Activated CD4-positive, alpha-beta T cell treated with anti-CD3 and anti-CD28 coated beads, Interleukin-2, amount 10 ng/mL, durations not matched to agents 7 days and 5 days (primary cell): ENCODE data around the gene STUB1. TPM values are rescaled to one million over a fixed set of nuclear protein-coding genes. Genes with fewer than 3 reads are reported as not detected.

ENCODE experiments used
- CTCF ChIA-PET: fragments of 350-600 bp; sonication (Branson Sonifier 250); formaldehyde crosslinking; loops from one replicate; lab custom pipeline; 2021; ENCODE audit warnings: antibody characterized with exemption; lab: Charles Lee
- POLR2A ChIA-PET: fragments of 350-600 bp; sonication (Branson Sonifier 250); formaldehyde crosslinking; loops from one replicate; lab custom pipeline; 2021; ENCODE audit warnings: antibody characterized with exemption; lab: Charles Lee
- DNase-seq: peaks from one replicate; pipeline ENCODE4 v3.0.0-alpha.2; 2020
- H3K27ac Mint-ChIP-seq: one replicate; pipeline ENCODE4 v1.8.0; 2021; ENCODE audit warnings: mild to moderate bottlenecking, moderate library complexity, mixed read lengths
- H3K27me3 Mint-ChIP-seq: one replicate; pipeline ENCODE4 v1.8.0; 2021; ENCODE audit warnings: mixed read lengths
- H3K36me3 Mint-ChIP-seq: one replicate; pipeline ENCODE4 v1.8.0; 2021; ENCODE audit warnings: low read depth, mixed read lengths
- H3K4me1 Mint-ChIP-seq: one replicate; pipeline ENCODE4 v1.8.0; 2021; ENCODE audit warnings: mixed read lengths
- H3K4me3 Mint-ChIP-seq: one replicate; pipeline ENCODE4 v1.8.0; 2021; ENCODE audit warnings: mild to moderate bottlenecking, moderate library complexity, mixed read lengths
- H3K9me3 Mint-ChIP-seq: one replicate; pipeline ENCODE4 v1.8.0; 2021; ENCODE audit warnings: mixed read lengths
- total RNA-seq, 2 experiments: library from RNA; stranded (reverse); gene quantifications; one replicate each; pipeline ENCODE4 v1.2.3, GENCODE V29; 2021

The STUB1 gene
- total RNA-seq, 2 experiments from 2014 or later, result 68.7 to 69.7 TPM

DNA sequence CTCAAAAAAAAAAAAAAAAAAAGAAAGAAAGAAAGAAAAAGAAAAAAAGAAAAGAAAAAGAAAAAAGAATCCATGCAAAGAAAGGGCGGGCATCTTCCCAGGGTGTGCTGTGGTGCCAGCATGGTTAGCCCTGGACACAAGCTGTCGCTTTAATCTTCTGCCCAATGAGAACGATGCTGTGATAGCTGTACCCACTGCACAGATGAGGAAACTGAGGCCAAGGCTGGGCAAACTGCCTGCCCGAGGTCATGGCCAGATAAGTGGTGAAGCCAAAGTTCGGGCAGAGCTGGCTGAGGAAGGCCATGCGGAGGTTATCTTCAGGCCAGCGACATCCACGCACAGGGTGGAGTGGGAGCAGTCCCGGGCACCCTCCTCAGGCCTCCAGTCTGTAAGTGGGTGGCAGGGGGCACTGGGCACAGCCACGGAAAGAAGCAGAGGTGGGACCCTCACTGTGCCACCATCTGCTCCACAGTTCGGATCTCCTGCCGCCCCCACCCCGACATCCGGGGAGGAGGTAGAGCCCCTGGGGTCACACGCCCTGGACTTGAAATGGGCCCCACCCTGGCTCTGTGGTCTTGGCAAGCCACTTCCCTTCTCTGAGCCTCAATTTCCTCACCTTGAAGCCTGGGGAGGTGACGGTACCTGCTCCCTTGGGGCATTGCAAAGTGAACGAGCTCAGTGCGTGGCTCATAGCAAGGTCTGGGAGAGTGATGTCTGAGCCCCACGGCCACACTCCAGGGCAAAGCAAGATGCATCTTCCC is 18.9 kb downstream of the STUB1 start:
- H3K27ac Mint-ChIP-seq, result no peak overlapping the region
- no peaks in the 10 kb centered on the region for H3K9me3 Mint-ChIP-seq
- no peaks in the 10 kb centered on the region for H3K36me3 Mint-ChIP-seq
- peaks cover 22% of the 10 kb centered on the region for H3K4me1 Mint-ChIP-seq
- CTCF ChIA-PET, result no interaction called here
- peak overlapping the region; percentile 45 for H3K4me3 Mint-ChIP-seq
- POLR2A ChIA-PET, result no interaction called here
- H3K27me3 Mint-ChIP-seq, result peaks cover 25% of the 10 kb centered on the region
- DNase-seq, result peak; percentile 35

- DNase-seq, result peak; percentile 41
- H3K27me3 Mint-ChIP-seq, result peaks cover 27% of the 10 kb centered on the region
- POLR2A ChIA-PET, result no interaction called here
- H3K27ac Mint-ChIP-seq, result no peak overlapping the region
- peaks cover 14% of the 10 kb centered on the region for H3K4me1 Mint-ChIP-seq
- H3K9me3 Mint-ChIP-seq, result no peaks in the 10 kb centered on the region
- H3K36me3 Mint-ChIP-seq, result no peaks in the 10 kb centered on the region
- CTCF ChIA-PET, result interaction anchor here (1.0 to 1.3 kb wide), 2 partner anchors 11 kb away, joined by 3 to 4 read pairs; partner anchors contain the start of gene WDR24
- no peak overlapping the region for H3K4me3 Mint-ChIP-seq
Observed at GRCh38 chr16:700684-701584, 20.7 kb downstream of the STUB1 start.

DNA sequence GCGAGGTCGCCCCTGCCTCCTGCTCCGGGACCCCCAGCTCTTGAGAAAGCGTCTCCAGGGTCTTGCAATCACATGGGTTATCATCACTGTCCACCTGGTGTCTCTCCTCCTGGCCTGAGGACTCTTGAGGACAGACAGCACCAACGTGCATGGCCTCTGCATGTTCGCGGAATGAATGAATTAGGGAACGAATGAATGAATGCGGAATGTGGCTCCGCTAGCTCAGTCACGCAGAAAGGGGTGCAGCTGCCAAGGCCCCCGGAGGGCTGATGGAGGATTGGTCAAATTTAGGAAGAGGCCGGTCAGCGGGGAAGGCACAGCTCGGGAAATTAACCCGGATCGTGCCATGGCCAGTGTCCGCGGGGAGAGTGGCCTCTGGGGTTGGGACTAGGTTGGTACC is 22.1 kb downstream of the STUB1 start:
- no peak overlapping the region for H3K27ac Mint-ChIP-seq
- CTCF ChIA-PET, result interaction anchor here (0.5 to 2.8 kb wide), 4 partner anchors 11 to 1226 kb away, joined by 3 to 12 read pairs (median 3); no protein-coding TSS in a partner anchor
- no peak overlapping the region for H3K4me3 Mint-ChIP-seq
- no peak for DNase-seq
- H3K4me1 Mint-ChIP-seq, result peaks cover 12% of the 10 kb centered on the region
- POLR2A ChIA-PET, result no interaction called here
- no peaks in the 10 kb centered on the region for H3K36me3 Mint-ChIP-seq
- H3K9me3 Mint-ChIP-seq, result no peaks in the 10 kb centered on the region
- H3K27me3 Mint-ChIP-seq, result peaks cover 39% of the 10 kb centered on the region

GRCh38 chr16:703406-703805 is 23.2 kb downstream of the STUB1 start:
- CTCF ChIA-PET, result interaction anchor here (1.0 to 2.8 kb wide), 3 partner anchors 10 to 29 kb away, joined by 3 to 12 read pairs (median 5); partner anchors contain the start of gene HAGHL
- peaks cover 47% of the 10 kb centered on the region for H3K27me3 Mint-ChIP-seq
- peaks cover 12% of the 10 kb centered on the region for H3K4me1 Mint-ChIP-seq
- H3K4me3 Mint-ChIP-seq, result no peak overlapping the region
- H3K9me3 Mint-ChIP-seq, result no peaks in the 10 kb centered on the region
- POLR2A ChIA-PET, result no interaction called here
- no peak for DNase-seq
- H3K36me3 Mint-ChIP-seq, result no peaks in the 10 kb centered on the region
- H3K27ac Mint-ChIP-seq, result no peak overlapping the region

DNA sequence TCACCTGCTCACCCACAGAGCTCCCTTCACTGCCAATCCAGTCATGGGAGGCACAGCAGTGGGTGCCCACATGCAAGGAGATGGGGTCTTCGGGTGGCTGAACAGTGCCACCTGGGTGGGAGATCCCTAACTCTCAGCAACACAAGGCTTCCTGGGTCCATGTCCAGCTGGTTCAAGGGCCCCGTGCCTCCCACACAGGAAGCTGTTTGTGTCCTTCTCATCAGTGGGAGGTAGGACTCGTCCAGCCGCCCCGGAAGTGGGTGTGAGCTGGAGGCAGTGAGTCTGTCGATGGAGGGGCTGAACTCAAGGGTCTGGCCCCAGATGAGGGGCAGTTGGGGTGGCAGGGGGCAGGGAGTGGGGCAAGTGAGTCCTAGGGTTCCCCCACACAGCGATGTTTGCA is 23.8 kb downstream of the STUB1 start:
- ChIA-PET POLR2A (no interaction called here), CTCF (interaction anchor here (0.8 to 2.8 kb wide), 3 partner anchors 9 to 81 kb away, joined by 3 to 12 read pairs (median 5); no protein-coding TSS in a partner anchor)
- no peak overlapping the region for H3K4me3 Mint-ChIP-seq
- no peak overlapping the region for H3K27ac Mint-ChIP-seq
- no peaks in the 10 kb centered on the region for H3K9me3 Mint-ChIP-seq
- peaks cover 9% of the 10 kb centered on the region for H3K4me1 Mint-ChIP-seq
- peaks cover 50% of the 10 kb centered on the region for H3K27me3 Mint-ChIP-seq
- no peak for DNase-seq
- H3K36me3 Mint-ChIP-seq, result no peaks in the 10 kb centered on the region

DNA sequence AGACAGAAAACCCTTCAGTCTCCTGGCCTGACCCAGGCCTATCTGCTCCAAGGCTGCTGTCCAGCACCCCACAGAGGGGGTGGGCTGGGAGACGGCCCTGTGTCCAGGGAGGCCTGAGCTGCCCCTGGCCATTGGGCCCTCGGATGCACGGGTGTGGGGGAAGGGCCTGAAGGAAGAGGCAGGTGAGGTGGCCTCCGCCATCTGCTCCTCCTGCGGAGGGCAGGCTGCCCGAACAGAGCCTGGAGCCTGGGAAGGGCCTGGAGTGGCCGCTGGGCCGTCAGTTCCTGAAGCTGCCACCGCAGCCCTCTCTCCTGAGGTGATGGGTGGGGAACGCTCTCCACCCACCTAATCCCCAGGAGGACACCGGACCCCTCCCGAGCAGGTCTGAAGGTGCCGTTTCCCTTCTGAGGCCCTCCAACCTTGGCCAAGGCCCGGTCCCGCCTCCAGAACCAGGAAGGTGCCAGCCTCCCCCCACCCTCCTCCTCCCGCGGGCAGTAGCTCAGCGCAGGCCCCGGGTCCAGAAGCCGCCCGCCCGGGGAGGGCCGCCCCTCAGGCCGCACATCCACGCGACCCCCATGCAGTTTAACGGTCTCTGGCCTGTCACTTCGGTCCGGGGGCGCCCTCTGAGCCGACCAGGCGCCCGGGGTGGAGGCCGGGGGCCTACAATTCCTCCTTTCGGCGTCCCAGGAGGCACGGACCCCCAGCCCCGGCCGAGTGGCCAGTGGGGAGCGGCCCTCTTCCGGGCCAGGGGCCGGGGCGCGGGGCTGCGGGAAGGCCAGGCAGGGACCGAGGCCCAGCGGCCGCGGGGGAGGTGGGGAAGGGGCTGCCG is 24.6 kb downstream of the STUB1 start:
- no peak for DNase-seq
- ChIA-PET POLR2A (no interaction called here), CTCF (interaction anchor here (0.8 to 2.8 kb wide), 3 partner anchors 8 to 80 kb away, joined by 3 to 12 read pairs (median 5); no protein-coding TSS in a partner anchor)
- H3K27me3 Mint-ChIP-seq, result peaks cover 55% of the 10 kb centered on the region
- H3K27ac Mint-ChIP-seq, result no peak overlapping the region
- H3K4me3 Mint-ChIP-seq, result no peak overlapping the region
- H3K9me3 Mint-ChIP-seq, result no peaks in the 10 kb centered on the region
- H3K4me1 Mint-ChIP-seq, result peaks cover 4% of the 10 kb centered on the region
- no peaks in the 10 kb centered on the region for H3K36me3 Mint-ChIP-seq

- POLR2A ChIA-PET, result no interaction called here
Observed at GRCh38 chr16:705431-706188, 25.4 kb downstream of the STUB1 start, which contains the start of gene FBXL16. Gene FBXL16 (minus strand): TSS chr16:705801. CDS start chr16:697405, 8,396 bp downstream.

GRCh38 chr16:706189-707061 is 26.2 kb downstream of the STUB1 start:
- Mint-ChIP-seq H3K4me3 (no peak overlapping the region), H3K27ac (peak overlapping the region; percentile 31), H3K36me3 (no peaks in the 10 kb centered on the region), H3K9me3 (no peaks in the 10 kb centered on the region), H3K27me3 (peaks cover 51% of the 10 kb centered on the region), H3K4me1 (peaks cover 2% of the 10 kb centered on the region)
- CTCF ChIA-PET, result no interaction called here
- POLR2A ChIA-PET, result interaction anchor here (0.6 to 0.8 kb wide), 2 partner anchors 82 to 999 kb away, joined by 3 to 4 read pairs; partner anchors contain the start of genes CHTF18 and RPUSD1
- no peak for DNase-seq

More at GRCh38 chr16:705431-706188, 25.4 kb downstream of the STUB1 start, which contains the start of gene FBXL16:
- peak within 1 kb of the TSS; percentile 31 for H3K27ac Mint-ChIP-seq
- H3K4me3 Mint-ChIP-seq, result no peak within 1 kb of the TSS
- H3K36me3 Mint-ChIP-seq, result no peaks in the 10 kb centered on the region
- peaks cover 54% of the 10 kb centered on the region for H3K27me3 Mint-ChIP-seq
- H3K4me1 Mint-ChIP-seq, result peaks cover 2% of the 10 kb centered on the region
- H3K9me3 Mint-ChIP-seq, result no peaks in the 10 kb centered on the region
- no peak for DNase-seq
- CTCF ChIA-PET, result no interaction called here

GRCh38 chr16:707062-707538 is 26.9 kb downstream of the STUB1 start:
- Mint-ChIP-seq H3K4me1 (peaks cover 2% of the 10 kb centered on the region), H3K4me3 (no peak overlapping the region), H3K36me3 (no peaks in the 10 kb centered on the region), H3K9me3 (no peaks in the 10 kb centered on the region), H3K27me3 (peaks cover 49% of the 10 kb centered on the region), H3K27ac (no peak overlapping the region)
- no peak for DNase-seq
- POLR2A ChIA-PET, result interaction anchor here (0.6 to 0.8 kb wide), 2 partner anchors 81 to 998 kb away, joined by 3 to 4 read pairs; partner anchors contain the start of genes CHTF18 and RPUSD1
- CTCF ChIA-PET, result no interaction called here

GRCh38 chr16:708019-708418 is 27.8 kb downstream of the STUB1 start:
- no peak for DNase-seq
- no peak overlapping the region for H3K27ac Mint-ChIP-seq
- H3K4me1 Mint-ChIP-seq, result peaks cover 5% of the 10 kb centered on the region
- CTCF ChIA-PET, result no interaction called here
- no peaks in the 10 kb centered on the region for H3K9me3 Mint-ChIP-seq
- POLR2A ChIA-PET, result no interaction called here
- no peak overlapping the region for H3K4me3 Mint-ChIP-seq
- H3K36me3 Mint-ChIP-seq, result no peaks in the 10 kb centered on the region
- H3K27me3 Mint-ChIP-seq, result peaks cover 46% of the 10 kb centered on the region

DNA sequence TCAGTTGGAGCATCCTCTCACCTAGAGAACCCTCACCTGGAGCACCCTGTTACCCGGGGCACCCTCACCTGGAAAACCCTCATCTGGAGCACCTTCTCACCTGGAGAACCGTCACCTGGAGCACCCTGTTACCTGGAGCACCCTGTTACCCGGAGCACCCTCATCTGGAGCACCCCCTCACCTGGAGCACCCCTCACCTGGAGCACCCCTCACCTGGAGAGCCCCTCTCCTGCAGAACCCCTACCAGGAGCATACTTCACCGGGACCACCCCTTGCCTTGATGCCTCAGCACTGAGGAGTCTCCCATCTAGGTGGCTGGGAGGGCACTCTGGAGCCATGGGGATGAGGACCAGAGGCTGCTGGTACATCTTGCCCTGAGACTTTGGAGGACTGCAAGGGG is 28.7 kb downstream of the STUB1 start:
- DNase-seq, result no peak
- no peak overlapping the region for H3K27ac Mint-ChIP-seq

More for the DNA sequence above, 28.7 kb downstream of the STUB1 start:
- Mint-ChIP-seq H3K4me1 (peaks cover 6% of the 10 kb centered on the region), H3K27me3 (peaks cover 46% of the 10 kb centered on the region), H3K4me3 (no peak overlapping the region), H3K36me3 (no peaks in the 10 kb centered on the region), H3K9me3 (no peaks in the 10 kb centered on the region)
- ChIA-PET CTCF (no interaction called here), POLR2A (no interaction called here)
